Testis (tissue), 3 donors: ENCODE data around the gene UBE2M. TPM values are rescaled to one million over a fixed set of nuclear protein-coding genes. Genes with fewer than 3 reads are reported as not detected.

ENCODE experiments used
- DNase-seq: peaks from one replicate; pipeline ENCODE4 v3.0.0-alpha.2; 2019
- H3K27ac ChIP-seq, 2 donors: fragments of 200-600 bp; sonication (generic); one replicate each; pipeline ENCODE4 v1.5.1; 2019
- H3K27me3 ChIP-seq: fragments of 200-600 bp; sonication (generic); one replicate; pipeline ENCODE4 v1.5.1; 2019
- H3K36me3 ChIP-seq: fragments of 200-600 bp; sonication (generic); one replicate; pipeline ENCODE4 v1.5.1; 2017; ENCODE audit warnings: low read depth; ENCODE audit errors: missing control alignments
- H3K4me1 ChIP-seq: fragments of 200-600 bp; sonication (generic); one replicate; pipeline ENCODE4 v1.5.1; 2019
- H3K4me3 ChIP-seq, 2 donors: fragments of 200-600 bp; sonication (generic); one replicate each; pipeline ENCODE4 v1.5.1; 2017 to 2019
- H3K9me3 ChIP-seq: fragments of 200-600 bp; sonication (generic); one replicate; pipeline ENCODE4 v1.5.1; 2017
- POLR2A ChIP-seq: fragments of 450-650 bp; IDR thresholded peaks from one replicate; pipeline ENCODE4 v1.6.1; 2017; ENCODE audit warnings: antibody characterized with exemption, mild to moderate bottlenecking, moderate library complexity
- WGBS, 2 donors: methylation state at CpG; one replicate each; pipeline ENCODE4 v1.1.5; 2018; 5-methylcytosine and 5-hydroxymethylcytosine counted together
- intact Hi-C: fragments of 100-400 bp; cut with DNase I; formaldehyde crosslinking; loops from one replicate; pipeline ENCODE4 v1.15.1; 2023; ENCODE audit warnings: low total_unique reads
- polyA plus RNA-seq: library from polyadenylated mRNA; stranded (reverse); fragments of 350-450 nt; fragmentation: Illumina TruSeq; extraction: RNeasy Lipid Tissue Mini Kit (QIAGEN cat#74804); gene quantifications from one replicate; pipeline ENCODE4 v1.2.3, GENCODE V29; 2014; ENCODE audit warnings: low read depth, low replicate concordance; ENCODE audit not compliant: insufficient read depth
- total RNA-seq, 2 donors: library from RNA; depleted of rRNA; stranded (reverse); fragments of >200 nt; gene quantifications; one replicate each; pipeline ENCODE4 v1.2.3, GENCODE V29; 2016
- TF ChIP-seq, protein P1 (sequence below), 3 experiments: fragments of 450-650 bp in 2 of 3; fragments of 200-600 bp in 1 of 3; sonication (generic) in 1 of 3; IDR thresholded peaks; one replicate each; pipeline ENCODE4 v1.5.1; 2016 to 2019; ENCODE audit warnings: antibody characterized with exemption in 3 of 3, mild to moderate bottlenecking in 2 of 3, moderate library complexity in 1 of 3

Gene UBE2M
- total and polyA plus RNA-seq, 3 donors from 2014 or later: 65.0 to 155 (median 65.2) TPM

DNA sequence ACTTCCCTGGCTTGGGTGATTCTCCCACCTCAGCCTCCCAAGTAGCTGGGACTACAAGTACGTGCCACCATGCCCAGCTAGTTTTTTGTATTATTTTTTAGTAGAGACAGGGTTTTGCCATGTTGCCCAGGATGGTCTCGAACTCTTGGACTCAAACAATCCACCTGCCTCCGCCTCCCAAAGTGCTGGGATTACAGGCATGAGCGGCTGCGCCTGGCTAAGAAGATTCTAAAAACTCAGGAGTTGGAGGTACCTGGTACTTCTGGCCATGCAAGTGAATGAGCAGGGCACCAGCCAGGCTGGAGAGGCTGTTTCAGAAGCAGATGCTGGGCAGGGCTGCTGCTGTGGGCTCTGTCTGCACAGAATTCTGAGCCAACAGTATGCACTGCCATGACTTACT, 8.6 kb upstream of the UBE2M start:
- intact Hi-C loops: no loop called here
- 95 to 98% methylated on average over 5 of the region's 5 CpGs for WGBS, 2 donors
- DNase-seq: no peak
- Histone ChIP-seq H3K4me3 (no peak overlapping the region), H3K27ac (no peak overlapping the region), H3K9me3 (no peaks in the 10 kb centered on the region), H3K27me3 (no peaks in the 10 kb centered on the region), H3K4me1 (peaks cover 19% of the 10 kb centered on the region), H3K36me3 (no peaks in the 10 kb centered on the region)
- TF ChIP-seq, protein P1, sequence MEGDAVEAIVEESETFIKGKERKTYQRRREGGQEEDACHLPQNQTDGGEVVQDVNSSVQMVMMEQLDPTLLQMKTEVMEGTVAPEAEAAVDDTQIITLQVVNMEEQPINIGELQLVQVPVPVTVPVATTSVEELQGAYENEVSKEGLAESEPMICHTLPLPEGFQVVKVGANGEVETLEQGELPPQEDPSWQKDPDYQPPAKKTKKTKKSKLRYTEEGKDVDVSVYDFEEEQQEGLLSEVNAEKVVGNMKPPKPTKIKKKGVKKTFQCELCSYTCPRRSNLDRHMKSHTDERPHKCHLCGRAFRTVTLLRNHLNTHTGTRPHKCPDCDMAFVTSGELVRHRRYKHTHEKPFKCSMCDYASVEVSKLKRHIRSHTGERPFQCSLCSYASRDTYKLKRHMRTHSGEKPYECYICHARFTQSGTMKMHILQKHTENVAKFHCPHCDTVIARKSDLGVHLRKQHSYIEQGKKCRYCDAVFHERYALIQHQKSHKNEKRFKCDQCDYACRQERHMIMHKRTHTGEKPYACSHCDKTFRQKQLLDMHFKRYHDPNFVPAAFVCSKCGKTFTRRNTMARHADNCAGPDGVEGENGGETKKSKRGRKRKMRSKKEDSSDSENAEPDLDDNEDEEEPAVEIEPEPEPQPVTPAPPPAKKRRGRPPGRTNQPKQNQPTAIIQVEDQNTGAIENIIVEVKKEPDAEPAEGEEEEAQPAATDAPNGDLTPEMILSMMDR (IDR thresholded peaks at IDR 0.05): no peak
- TF ChIP-seq POLR2A: no peak

DNA sequence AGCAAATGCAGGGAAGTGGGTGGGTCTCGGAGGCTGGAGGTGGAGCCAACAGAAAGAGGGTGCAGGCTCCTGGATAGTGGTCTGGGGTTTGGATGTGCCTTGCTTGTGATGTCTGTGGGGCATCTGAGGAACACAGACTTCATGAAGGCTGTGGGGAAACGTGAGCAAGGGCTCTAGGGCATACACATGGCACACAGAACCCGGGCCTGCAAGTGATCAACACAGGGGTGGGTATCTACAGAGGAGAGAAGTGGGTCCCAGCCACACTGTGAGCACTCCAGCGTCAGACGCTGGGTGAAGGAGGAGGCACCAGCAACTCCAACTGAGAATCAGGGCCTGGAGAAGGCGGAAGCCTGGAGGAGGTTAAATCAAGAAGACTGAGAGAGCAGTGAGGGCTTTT, 5.4 kb upstream of the UBE2M start:
- intact Hi-C loops: no loop called here
- H3K4me3 ChIP-seq: no peak overlapping the region
- 59 to 60% methylated on average over 6 of the region's 6 CpGs for WGBS, 2 donors
- peaks cover 37% of the 10 kb centered on the region for H3K4me1 ChIP-seq
- no peak for TF ChIP-seq POLR2A
- TF ChIP-seq, protein P1 (IDR thresholded peaks at IDR 0.05): no peak
- H3K9me3 ChIP-seq: no peaks in the 10 kb centered on the region
- no peaks in the 10 kb centered on the region for H3K27me3 ChIP-seq
- no peak for DNase-seq
- H3K27ac ChIP-seq: no peak overlapping the region
- H3K36me3 ChIP-seq: no peaks in the 10 kb centered on the region

DNA sequence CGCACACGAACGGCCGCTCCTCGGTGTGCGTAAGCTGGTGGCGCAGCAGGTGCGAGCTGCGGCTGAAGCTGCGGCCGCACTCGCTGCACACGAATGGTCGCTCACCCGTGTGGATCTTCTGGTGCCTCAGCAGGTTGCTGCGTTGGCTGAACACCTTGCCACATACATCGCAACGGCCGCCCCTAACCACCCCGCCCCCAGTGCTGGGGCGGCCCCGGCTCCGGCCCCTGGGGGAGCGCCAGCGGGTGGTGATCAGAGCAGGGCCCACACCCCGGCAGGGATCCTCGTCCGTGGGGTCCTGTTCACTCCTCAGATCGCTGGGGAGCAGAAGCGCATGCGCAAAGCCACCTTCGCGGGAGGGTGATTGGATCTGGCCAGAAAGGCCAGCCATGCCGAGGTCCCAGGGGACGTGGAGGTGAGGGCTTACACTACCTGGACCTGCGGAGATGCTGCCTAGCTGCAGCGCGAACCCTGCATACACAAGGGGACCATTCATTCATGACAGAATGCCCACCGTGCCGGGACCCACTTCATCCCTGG, 4.7 kb upstream of the UBE2M start:
- TF ChIP-seq POLR2A: no peak
- TF ChIP-seq, protein P1 (IDR thresholded peaks at IDR 0.05): no peak
- WGBS, 2 donors: 11 to 15% methylated on average over 5 to 24 of the region's 40 CpGs
- intact Hi-C loops: no loop called here
- Histone ChIP-seq H3K4me1 (peaks cover 37% of the 10 kb centered on the region), H3K4me3 (peak overlapping the region; percentile 22 to 54), H3K36me3 (no peaks in the 10 kb centered on the region), H3K9me3 (no peaks in the 10 kb centered on the region), H3K27me3 (no peaks in the 10 kb centered on the region), H3K27ac (peak overlapping the region in 1 of 2 donors; percentile 45)
- DNase-seq: no peak

DNA sequence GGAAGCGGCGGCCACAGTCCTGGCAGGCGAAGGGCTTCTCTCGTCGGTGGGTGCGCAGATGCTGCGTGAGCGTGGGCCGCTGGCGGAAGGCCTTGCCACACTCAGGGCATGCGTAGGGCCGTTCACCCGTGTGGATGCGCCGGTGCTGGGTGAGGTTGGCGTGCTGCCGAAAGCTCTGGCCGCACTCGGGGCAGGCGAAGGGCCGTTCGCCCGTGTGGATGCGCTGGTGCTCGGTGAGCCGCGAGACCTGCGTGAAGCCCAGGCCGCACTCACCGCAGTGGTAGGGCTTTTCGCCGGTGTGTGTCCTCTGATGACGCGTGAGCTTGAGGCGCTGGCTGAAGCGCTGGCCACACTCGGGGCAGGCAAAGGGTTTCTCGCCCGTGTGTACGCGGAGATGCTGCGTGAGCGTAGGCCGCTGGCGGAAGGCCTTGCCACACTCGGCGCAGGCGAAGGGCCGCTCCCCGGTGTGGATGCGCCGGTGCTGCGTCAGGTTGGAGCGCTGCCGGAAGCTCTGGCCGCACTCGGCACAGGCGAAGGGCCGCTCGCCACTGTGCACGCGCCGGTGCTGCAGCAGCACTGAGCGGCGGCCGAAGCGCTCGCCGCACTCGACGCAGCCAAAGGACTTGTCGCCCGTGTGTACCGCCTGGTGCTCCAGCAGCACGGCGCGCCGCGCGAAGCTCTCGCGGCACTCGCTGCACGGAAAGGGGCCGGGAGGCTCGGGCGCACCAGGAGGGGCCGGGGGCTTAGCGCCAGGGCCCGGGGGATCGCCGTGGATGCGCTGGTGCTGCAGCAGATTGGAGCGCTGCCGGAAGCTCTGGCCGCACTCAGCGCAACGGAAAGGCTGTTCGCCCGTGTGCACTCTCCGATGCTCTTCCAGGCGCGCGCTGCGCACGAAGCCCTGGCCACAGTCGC, 4.0 kb upstream of the UBE2M start:
- peak overlapping the region; percentile 22 to 54 for H3K4me3 ChIP-seq
- H3K36me3 ChIP-seq: no peaks in the 10 kb centered on the region
- H3K27ac ChIP-seq: peak overlapping the region in 1 of 2 donors; percentile 45
- H3K27me3 ChIP-seq: no peaks in the 10 kb centered on the region
- WGBS, 2 donors: 0 to 6% methylated on average over 1 to 82 of the region's 107 CpGs
- TF ChIP-seq, protein P1 (IDR thresholded peaks at IDR 0.05): no peak
- TF ChIP-seq POLR2A: no peak
- H3K4me1 ChIP-seq: peaks cover 39% of the 10 kb centered on the region
- intact Hi-C loops: no loop called here
- DNase-seq: no peak
- no peaks in the 10 kb centered on the region for H3K9me3 ChIP-seq
